ENCODE results near the gene PKNOX2.

GRCh38 chr11:125293596-125293995 lies 129.0 kb downstream of the PKNOX2 start:
- TF ChIP-seq CTCF (IDR thresholded peaks at IDR 0.05; ENCODE audit: low read depth, low read length, missing input control) = no peak
- no peak for TF ChIP-seq RAD21 (IDR thresholded peaks at IDR 0.05)
- TF ChIP-seq FOXA1 (IDR thresholded peaks at IDR 0.05) = no peak
- no peak for TF ChIP-seq MAX (IDR thresholded peaks at IDR 0.05)
- no peak for TF ChIP-seq ATF3 (IDR thresholded peaks at IDR 0.05)
- no peak for TF ChIP-seq GABPA (IDR thresholded peaks at IDR 0.05 in 1 of 2, conservative IDR thresholded peaks at IDR 0.05 in 1 of 2)
- no peak for TF ChIP-seq EGR1 (IDR thresholded peaks at IDR 0.05; ENCODE audit: low read depth in 2 of 2)
- TF ChIP-seq, protein P1, sequence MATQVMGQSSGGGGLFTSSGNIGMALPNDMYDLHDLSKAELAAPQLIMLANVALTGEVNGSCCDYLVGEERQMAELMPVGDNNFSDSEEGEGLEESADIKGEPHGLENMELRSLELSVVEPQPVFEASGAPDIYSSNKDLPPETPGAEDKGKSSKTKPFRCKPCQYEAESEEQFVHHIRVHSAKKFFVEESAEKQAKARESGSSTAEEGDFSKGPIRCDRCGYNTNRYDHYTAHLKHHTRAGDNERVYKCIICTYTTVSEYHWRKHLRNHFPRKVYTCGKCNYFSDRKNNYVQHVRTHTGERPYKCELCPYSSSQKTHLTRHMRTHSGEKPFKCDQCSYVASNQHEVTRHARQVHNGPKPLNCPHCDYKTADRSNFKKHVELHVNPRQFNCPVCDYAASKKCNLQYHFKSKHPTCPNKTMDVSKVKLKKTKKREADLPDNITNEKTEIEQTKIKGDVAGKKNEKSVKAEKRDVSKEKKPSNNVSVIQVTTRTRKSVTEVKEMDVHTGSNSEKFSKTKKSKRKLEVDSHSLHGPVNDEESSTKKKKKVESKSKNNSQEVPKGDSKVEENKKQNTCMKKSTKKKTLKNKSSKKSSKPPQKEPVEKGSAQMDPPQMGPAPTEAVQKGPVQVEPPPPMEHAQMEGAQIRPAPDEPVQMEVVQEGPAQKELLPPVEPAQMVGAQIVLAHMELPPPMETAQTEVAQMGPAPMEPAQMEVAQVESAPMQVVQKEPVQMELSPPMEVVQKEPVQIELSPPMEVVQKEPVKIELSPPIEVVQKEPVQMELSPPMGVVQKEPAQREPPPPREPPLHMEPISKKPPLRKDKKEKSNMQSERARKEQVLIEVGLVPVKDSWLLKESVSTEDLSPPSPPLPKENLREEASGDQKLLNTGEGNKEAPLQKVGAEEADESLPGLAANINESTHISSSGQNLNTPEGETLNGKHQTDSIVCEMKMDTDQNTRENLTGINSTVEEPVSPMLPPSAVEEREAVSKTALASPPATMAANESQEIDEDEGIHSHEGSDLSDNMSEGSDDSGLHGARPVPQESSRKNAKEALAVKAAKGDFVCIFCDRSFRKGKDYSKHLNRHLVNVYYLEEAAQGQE (IDR thresholded peaks at IDR 0.05) = no peak
- TF ChIP-seq RXRA (IDR thresholded peaks at IDR 0.05) = no peak
- TF ChIP-seq SP1 (IDR thresholded peaks at IDR 0.05) = no peak
- TF ChIP-seq TAF1 (conservative IDR thresholded peaks at IDR 0.05) = no peak
- TF ChIP-seq, protein P2, sequence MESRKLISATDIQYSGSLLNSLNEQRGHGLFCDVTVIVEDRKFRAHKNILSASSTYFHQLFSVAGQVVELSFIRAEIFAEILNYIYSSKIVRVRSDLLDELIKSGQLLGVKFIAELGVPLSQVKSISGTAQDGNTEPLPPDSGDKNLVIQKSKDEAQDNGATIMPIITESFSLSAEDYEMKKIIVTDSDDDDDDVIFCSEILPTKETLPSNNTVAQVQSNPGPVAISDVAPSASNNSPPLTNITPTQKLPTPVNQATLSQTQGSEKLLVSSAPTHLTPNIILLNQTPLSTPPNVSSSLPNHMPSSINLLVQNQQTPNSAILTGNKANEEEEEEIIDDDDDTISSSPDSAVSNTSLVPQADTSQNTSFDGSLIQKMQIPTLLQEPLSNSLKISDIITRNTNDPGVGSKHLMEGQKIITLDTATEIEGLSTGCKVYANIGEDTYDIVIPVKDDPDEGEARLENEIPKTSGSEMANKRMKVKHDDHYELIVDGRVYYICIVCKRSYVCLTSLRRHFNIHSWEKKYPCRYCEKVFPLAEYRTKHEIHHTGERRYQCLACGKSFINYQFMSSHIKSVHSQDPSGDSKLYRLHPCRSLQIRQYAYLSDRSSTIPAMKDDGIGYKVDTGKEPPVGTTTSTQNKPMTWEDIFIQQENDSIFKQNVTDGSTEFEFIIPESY (IDR thresholded peaks at IDR 0.05) = no peak
